ENCODE results near the gene HLA-F.

Gene HLA-F

GRCh38 chr6:29737707-29738630 lies 14.7 kb downstream of the HLA-F start:
- peak; percentile 71 for DNase-seq (ENCODE audit: low spot score)

GRCh38 chr6:29739136-29739881 lies 16.1 kb downstream of the HLA-F start:
- no peak for DNase-seq (ENCODE audit: low spot score)
- no peak for TF ChIP-seq CTCF (IDR thresholded peaks at IDR 0.05; ENCODE audit: extremely low read depth, missing control alignments)

More at GRCh38 chr6:29737707-29738630, 14.7 kb downstream of the HLA-F start:
- peak; percentile 68 for TF ChIP-seq CTCF (IDR thresholded peaks at IDR 0.05; ENCODE audit: extremely low read depth, missing control alignments)

GRCh38 chr6:29739882-29740261 lies 16.6 kb downstream of the HLA-F start:
- no peak for TF ChIP-seq CTCF (IDR thresholded peaks at IDR 0.05; ENCODE audit: extremely low read depth, missing control alignments)

DNA sequence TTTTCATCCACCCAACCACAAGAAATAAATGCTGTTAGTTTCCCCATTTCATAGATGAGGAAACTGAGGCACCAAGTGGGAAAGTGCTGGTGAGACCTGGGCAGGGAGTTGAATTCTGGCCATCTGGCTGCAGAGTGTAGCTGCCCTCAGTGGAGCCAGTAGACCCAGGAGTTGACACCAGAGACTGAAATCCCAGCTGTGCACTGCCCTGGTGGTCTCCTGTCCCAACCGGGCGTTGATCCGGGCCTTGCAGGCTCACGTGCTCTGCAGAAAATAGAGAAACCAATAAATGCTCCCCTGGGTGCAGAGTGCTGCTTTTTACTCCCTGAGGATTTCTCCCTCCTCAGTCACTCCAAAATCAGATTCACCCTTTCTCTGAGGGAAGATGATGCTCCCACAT lies 18.4 kb downstream of the HLA-F start:
- DNase-seq (ENCODE audit: low spot score) = no peak
- no peak for TF ChIP-seq CTCF (IDR thresholded peaks at IDR 0.05; ENCODE audit: extremely low read depth, missing control alignments)

More at GRCh38 chr6:29739882-29740261, 16.6 kb downstream of the HLA-F start:
- DNase-seq (ENCODE audit: low spot score) = no peak

- no peak for DNase-seq (ENCODE audit: low spot score)
- no peak for TF ChIP-seq CTCF (IDR thresholded peaks at IDR 0.05; ENCODE audit: extremely low read depth, missing control alignments)
Observed at GRCh38 chr6:29742127-29742526, 18.9 kb downstream of the HLA-F start.

- no peak for TF ChIP-seq CTCF (IDR thresholded peaks at IDR 0.05; ENCODE audit: extremely low read depth, missing control alignments)
- DNase-seq (ENCODE audit: low spot score) = no peak
Observed at GRCh38 chr6:29743025-29743424, 19.8 kb downstream of the HLA-F start.

GRCh38 chr6:29743568-29743967 lies 20.3 kb downstream of the HLA-F start:
- TF ChIP-seq CTCF (IDR thresholded peaks at IDR 0.05; ENCODE audit: extremely low read depth, missing control alignments) = no peak
- no peak for DNase-seq (ENCODE audit: low spot score)
